NCI-H69 (cell line): ENCODE data around the gene GRPEL1.

Experiments
- DNase-seq: peaks from one replicate; lab custom pipeline; 2025; lab: John Stamatoyannopoulos, UW

Gene GRPEL1

GRCh38 chr4:7063362-7063761, 4.5 kb downstream of the GRPEL1 start:
- no peak for DNase-seq

- DNase-seq = no peak
These were observed 5.0 kb downstream of the GRPEL1 start for GRCh38 chr4:7062816-7063215.

- no peak for DNase-seq
These were observed 6.0 kb downstream of the GRPEL1 start for GRCh38 chr4:7061815-7062214.

- DNase-seq = no peak
These were observed 7.3 kb downstream of the GRPEL1 start for GRCh38 chr4:7060346-7061150.

- DNase-seq = no peak
These were observed 8.2 kb downstream of the GRPEL1 start for GRCh38 chr4:7059662-7060061.

- no peak for DNase-seq
These were observed 9.1 kb downstream of the GRPEL1 start for GRCh38 chr4:7058792-7059191.

- DNase-seq = no peak
These were observed 11.9 kb downstream of the GRPEL1 start for GRCh38 chr4:7055990-7056325.

GRCh38 chr4:7055111-7055989, 12.5 kb downstream of the GRPEL1 start:
- DNase-seq = no peak

- DNase-seq = no peak
These were observed 13.6 kb downstream of the GRPEL1 start for GRCh38 chr4:7054106-7054880.

- DNase-seq = no peak
These were observed 14.7 kb downstream of the GRPEL1 start for GRCh38 chr4:7052923-7053715.

- DNase-seq = no peak
These were observed 15.6 kb downstream of the GRPEL1 start for GRCh38 chr4:7052313-7052712.

- DNase-seq = no peak
These were observed 16.0 kb downstream of the GRPEL1 start for GRCh38 chr4:7051905-7052304.

GRCh38 chr4:7051144-7051495, 16.7 kb downstream of the GRPEL1 start:
- DNase-seq = no peak

GRCh38 chr4:7050481-7051143, 17.3 kb downstream of the GRPEL1 start:
- DNase-seq = no peak

GRCh38 chr4:7049739-7050138, 18.1 kb downstream of the GRPEL1 start:
- DNase-seq = no peak

- DNase-seq = no peak
These were observed 18.6 kb downstream of the GRPEL1 start for GRCh38 chr4:7049295-7049694.

- no peak for DNase-seq
These were observed 19.2 kb downstream of the GRPEL1 start for GRCh38 chr4:7048642-7049041.

GRCh38 chr4:7046971-7047370, 20.9 kb downstream of the GRPEL1 start:
- no peak for DNase-seq

- no peak for DNase-seq
These were observed 21.6 kb downstream of the GRPEL1 start for GRCh38 chr4:7045961-7046921.

GRCh38 chr4:7045553-7045952, 22.3 kb downstream of the GRPEL1 start:
- no peak for DNase-seq
